ENCODE measurements around the gene KAT8. TPM values are rescaled to one million over a fixed set of nuclear protein-coding genes. Genes with fewer than 3 reads are reported as not detected.

Gene KAT8
- total and polyA plus RNA-seq, 10 of the 15 experiments (the other 5 are each of a cell fraction or from before 2014, with no cell fraction given): 5.5 to 55.8 (median 39.6) TPM

DNA sequence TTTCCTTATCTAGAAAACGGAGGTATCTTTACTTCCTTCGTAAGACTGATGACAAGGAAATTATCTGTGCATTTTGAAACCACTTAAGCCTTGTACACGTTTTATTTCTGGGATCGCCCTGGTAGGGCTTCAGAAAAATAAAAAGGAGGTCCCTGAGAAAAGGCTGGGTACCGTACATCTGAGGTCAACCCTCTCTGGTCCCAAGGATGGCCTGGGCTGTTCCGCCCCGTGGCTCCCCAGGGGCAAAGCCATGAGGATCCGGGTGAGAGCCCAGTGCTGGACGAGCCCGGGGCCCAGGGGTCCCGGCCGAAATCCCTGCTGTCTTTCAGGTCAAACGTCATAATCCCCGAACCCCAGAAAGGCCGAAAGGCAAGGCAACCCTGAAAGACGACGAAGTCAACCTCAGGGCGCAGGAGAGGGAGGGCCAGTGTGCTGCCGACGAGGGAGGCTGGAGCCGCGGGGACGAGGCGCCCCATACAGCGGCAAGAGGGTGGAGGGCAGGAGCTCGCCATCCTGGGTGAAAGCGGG lies 61.8 kb downstream of the KAT8 start (continued):
- TF ChIP-seq MYB (IDR thresholded peaks at IDR 0.05; ENCODE audit: borderline replicate concordance, low read depth, low read length) (no peak), SMAD1 (IDR thresholded peaks at IDR 0.05; ENCODE audit: low read depth, partially characterized antibody) (no peak), NR2F1 (conservative IDR thresholded peaks at IDR 0.05) (0 out of 2 replicates have a peak, but pooled peaks have one; percentile 40), FOS (IDR thresholded peaks at IDR 0.05; ENCODE audit: borderline replicate concordance, extremely low read depth, insufficient read length) (no peak), MEF2A (IDR thresholded peaks at IDR 0.05; ENCODE audit: insufficient read depth, low read depth, low read length) (no peak), IKZF1 (conservative IDR thresholded peaks at IDR 0.05) (peak; percentile 90; the same call in 1 of the 2 replicates), KAT2A (conservative IDR thresholded peaks at IDR 0.05; ENCODE audit: control insufficient read depth, low read depth, low read length) (no peak), CEBPB (IDR thresholded peaks at IDR 0.05; ENCODE audit: borderline replicate concordance in 1 of 2, low read depth in 2 of 2, low read length in 2 of 2) (no peak), ZSCAN29 (IDR thresholded peaks at IDR 0.05) (no peak), CREM (IDR thresholded peaks at IDR 0.05; ENCODE audit: low read depth) (no peak), RB1 (IDR thresholded peaks at IDR 0.05; ENCODE audit: borderline replicate concordance) (no peak), ETV6 (conservative IDR thresholded peaks at IDR 0.05 in 1 of 2, IDR thresholded peaks at IDR 0.05 in 1 of 2; ENCODE audit: borderline replicate concordance in 1 of 2, low read depth in 1 of 2) (0 out of 4 replicates have a peak, but pooled peaks of 1 of the 2 experiments have one; percentile 2), FOXM1 (IDR thresholded peaks at IDR 0.05; ENCODE audit: low read depth, low read length) (no peak), CHD2 (IDR thresholded peaks at IDR 0.05; ENCODE audit: borderline replicate concordance, low read depth, low read length) (no peak), BMI1 (IDR thresholded peaks at IDR 0.05; ENCODE audit: borderline replicate concordance) (no peak), RUNX3 (IDR thresholded peaks at IDR 0.05; ENCODE audit: low read length) (peak; percentile 76; the same call in 1 of the 2 replicates), JUNB (IDR thresholded peaks at IDR 0.05) (no peak), BCL11A (IDR thresholded peaks at IDR 0.05; ENCODE audit: low read depth, low read length) (no peak; the same call in 1 of the 2 replicates), RFX5 (IDR thresholded peaks at IDR 0.05; ENCODE audit: low read depth, low read length) (no peak), SPI1 (IDR thresholded peaks at IDR 0.05; ENCODE audit: borderline replicate concordance, insufficient read depth, low read depth, low read length) (no peak), EZH2 (IDR thresholded peaks at IDR 0.05; ENCODE audit: borderline replicate concordance, control insufficient read depth, low read depth, low read length) (no peak)
- TF ChIP-seq, protein P1, sequence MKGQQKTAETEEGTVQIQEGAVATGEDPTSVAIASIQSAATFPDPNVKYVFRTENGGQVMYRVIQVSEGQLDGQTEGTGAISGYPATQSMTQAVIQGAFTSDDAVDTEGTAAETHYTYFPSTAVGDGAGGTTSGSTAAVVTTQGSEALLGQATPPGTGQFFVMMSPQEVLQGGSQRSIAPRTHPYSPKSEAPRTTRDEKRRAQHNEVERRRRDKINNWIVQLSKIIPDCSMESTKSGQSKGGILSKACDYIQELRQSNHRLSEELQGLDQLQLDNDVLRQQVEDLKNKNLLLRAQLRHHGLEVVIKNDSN (IDR thresholded peaks at IDR 0.05; ENCODE audit: borderline replicate concordance, extremely low read length, insufficient read depth, low read depth, low read length): no peak
- TF ChIP-seq, protein P2, sequence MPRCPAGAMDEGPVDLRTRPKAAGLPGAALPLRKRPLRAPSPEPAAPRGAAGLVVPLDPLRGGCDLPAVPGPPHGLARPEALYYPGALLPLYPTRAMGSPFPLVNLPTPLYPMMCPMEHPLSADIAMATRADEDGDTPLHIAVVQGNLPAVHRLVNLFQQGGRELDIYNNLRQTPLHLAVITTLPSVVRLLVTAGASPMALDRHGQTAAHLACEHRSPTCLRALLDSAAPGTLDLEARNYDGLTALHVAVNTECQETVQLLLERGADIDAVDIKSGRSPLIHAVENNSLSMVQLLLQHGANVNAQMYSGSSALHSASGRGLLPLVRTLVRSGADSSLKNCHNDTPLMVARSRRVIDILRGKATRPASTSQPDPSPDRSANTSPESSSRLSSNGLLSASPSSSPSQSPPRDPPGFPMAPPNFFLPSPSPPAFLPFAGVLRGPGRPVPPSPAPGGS (IDR thresholded peaks at IDR 0.05; ENCODE audit: borderline replicate concordance, insufficient read depth, low read depth, low read length, poor library complexity, severe bottlenecking): no peak
- TF ChIP-seq, protein P3, sequence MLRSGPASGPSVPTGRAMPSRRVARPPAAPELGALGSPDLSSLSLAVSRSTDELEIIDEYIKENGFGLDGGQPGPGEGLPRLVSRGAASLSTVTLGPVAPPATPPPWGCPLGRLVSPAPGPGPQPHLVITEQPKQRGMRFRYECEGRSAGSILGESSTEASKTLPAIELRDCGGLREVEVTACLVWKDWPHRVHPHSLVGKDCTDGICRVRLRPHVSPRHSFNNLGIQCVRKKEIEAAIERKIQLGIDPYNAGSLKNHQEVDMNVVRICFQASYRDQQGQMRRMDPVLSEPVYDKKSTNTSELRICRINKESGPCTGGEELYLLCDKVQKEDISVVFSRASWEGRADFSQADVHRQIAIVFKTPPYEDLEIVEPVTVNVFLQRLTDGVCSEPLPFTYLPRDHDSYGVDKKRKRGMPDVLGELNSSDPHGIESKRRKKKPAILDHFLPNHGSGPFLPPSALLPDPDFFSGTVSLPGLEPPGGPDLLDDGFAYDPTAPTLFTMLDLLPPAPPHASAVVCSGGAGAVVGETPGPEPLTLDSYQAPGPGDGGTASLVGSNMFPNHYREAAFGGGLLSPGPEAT (IDR thresholded peaks at IDR 0.05; ENCODE audit: low read depth): no peak
- TF ChIP-seq, protein P4, sequence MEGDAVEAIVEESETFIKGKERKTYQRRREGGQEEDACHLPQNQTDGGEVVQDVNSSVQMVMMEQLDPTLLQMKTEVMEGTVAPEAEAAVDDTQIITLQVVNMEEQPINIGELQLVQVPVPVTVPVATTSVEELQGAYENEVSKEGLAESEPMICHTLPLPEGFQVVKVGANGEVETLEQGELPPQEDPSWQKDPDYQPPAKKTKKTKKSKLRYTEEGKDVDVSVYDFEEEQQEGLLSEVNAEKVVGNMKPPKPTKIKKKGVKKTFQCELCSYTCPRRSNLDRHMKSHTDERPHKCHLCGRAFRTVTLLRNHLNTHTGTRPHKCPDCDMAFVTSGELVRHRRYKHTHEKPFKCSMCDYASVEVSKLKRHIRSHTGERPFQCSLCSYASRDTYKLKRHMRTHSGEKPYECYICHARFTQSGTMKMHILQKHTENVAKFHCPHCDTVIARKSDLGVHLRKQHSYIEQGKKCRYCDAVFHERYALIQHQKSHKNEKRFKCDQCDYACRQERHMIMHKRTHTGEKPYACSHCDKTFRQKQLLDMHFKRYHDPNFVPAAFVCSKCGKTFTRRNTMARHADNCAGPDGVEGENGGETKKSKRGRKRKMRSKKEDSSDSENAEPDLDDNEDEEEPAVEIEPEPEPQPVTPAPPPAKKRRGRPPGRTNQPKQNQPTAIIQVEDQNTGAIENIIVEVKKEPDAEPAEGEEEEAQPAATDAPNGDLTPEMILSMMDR (IDR thresholded peaks at IDR 0.05 in 2 of 3, conservative IDR thresholded peaks at IDR 0.05 in 1 of 3; ENCODE audit: control insufficient read depth in 2 of 3, extremely low read depth in 1 of 3, insufficient read depth in 1 of 3, low read depth in 3 of 3, low read length in 3 of 3): no peak

Data from GM12878 (cell line).